AG04450 (cell line): ENCODE measurements around the gene PRKCSH. TPM values are rescaled to one million over a fixed set of nuclear protein-coding genes. Genes with fewer than 3 reads are reported as not detected.

Experiments
- CTCF ChIA-PET: fragments of 300-600, 350-600 bp; formaldehyde crosslinking; extraction: SDS; loops from one replicate; lab custom pipeline; 2022; ENCODE audit warnings: antibody characterized with exemption, inconsistent platforms; lab: Charles Lee
- POLR2A ChIA-PET: fragments of 350-600 bp; formaldehyde crosslinking; extraction: SDS; loops from one replicate; lab custom pipeline; 2021; ENCODE audit warnings: antibody characterized with exemption, inconsistent platforms; lab: Yijun Ruan, JAX
- DNase-seq: peaks from one replicate; pipeline ENCODE4 v3.0.0-alpha.2; 2011; ENCODE audit warnings: low read depth, low spot score
- H3K27ac ChIP-seq: one replicate; pipeline ENCODE4 v1.5.1; 2012; ENCODE audit warnings: low read depth, low read length, control low read depth
- H3K27me3 ChIP-seq: one replicate; pipeline ENCODE4 v1.6.0; 2012; ENCODE audit warnings: low read length; ENCODE audit not compliant: control insufficient read depth, insufficient read depth
- H3K4me3 ChIP-seq: 2 replicates; pipeline ENCODE4 v1.5.1; 2011; ENCODE audit warnings: mild to moderate bottlenecking, low read depth, low read length, control low read depth
- H3K9me3 ChIP-seq: 2 replicates; pipeline ENCODE4 v1.5.1; 2012; ENCODE audit warnings: low read length; ENCODE audit not compliant: control insufficient read depth, insufficient read depth
- polyA plus RNA-seq: library from polyadenylated mRNA; depleted of rRNA; stranded (reverse); fragments of >200 nt; gene quantifications from 2 replicates; pipeline ENCODE4 v1.2.3, GENCODE V29; 2011
- TF ChIP-seq, protein P1 (sequence below): IDR thresholded peaks from 2 replicates; pipeline ENCODE4 v1.5.1; 2011; ENCODE audit warnings: low read depth, low read length, control low read depth, inconsistent platforms

PRKCSH gene
- polyA plus RNA-seq, 1 experiment = 125 TPM

DNA sequence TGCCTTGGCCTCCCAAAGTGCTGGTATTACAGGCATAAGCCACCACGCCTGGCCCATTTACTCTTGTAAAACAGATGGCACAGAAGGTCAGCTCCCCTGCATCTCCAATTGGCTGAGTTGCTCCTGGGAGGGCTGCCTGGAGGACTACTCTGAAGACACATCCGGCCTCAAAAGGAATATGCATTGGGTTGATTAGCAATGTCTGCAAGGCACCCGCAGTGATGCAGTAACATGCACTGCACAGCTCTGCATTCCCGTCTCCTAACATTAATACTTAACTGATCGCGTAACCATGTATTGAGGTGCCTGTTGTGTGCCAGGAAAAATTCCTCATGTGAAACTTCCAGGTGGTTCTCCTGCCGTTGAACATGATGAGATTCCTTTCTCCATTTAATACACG, 40.4 kb downstream of the PRKCSH start:
- no peak overlapping the region for H3K4me3 ChIP-seq
- no peak for DNase-seq
- H3K9me3 ChIP-seq = peaks cover 6% of the 10 kb centered on the region; the same call in 1 of the 2 replicates
- CTCF ChIA-PET = interaction anchor here (0.7 kb wide), 1 partner anchor 29 kb away, joined by 6 read pairs; no protein-coding TSS in a partner anchor
- no peak overlapping the region for H3K27ac ChIP-seq
- peaks cover 30% of the 10 kb centered on the region for H3K27me3 ChIP-seq
- POLR2A ChIA-PET = interaction anchor here (0.6 kb wide), 1 partner anchor 235 kb away, joined by 5 read pairs; no protein-coding TSS in a partner anchor
- TF ChIP-seq, protein P1, sequence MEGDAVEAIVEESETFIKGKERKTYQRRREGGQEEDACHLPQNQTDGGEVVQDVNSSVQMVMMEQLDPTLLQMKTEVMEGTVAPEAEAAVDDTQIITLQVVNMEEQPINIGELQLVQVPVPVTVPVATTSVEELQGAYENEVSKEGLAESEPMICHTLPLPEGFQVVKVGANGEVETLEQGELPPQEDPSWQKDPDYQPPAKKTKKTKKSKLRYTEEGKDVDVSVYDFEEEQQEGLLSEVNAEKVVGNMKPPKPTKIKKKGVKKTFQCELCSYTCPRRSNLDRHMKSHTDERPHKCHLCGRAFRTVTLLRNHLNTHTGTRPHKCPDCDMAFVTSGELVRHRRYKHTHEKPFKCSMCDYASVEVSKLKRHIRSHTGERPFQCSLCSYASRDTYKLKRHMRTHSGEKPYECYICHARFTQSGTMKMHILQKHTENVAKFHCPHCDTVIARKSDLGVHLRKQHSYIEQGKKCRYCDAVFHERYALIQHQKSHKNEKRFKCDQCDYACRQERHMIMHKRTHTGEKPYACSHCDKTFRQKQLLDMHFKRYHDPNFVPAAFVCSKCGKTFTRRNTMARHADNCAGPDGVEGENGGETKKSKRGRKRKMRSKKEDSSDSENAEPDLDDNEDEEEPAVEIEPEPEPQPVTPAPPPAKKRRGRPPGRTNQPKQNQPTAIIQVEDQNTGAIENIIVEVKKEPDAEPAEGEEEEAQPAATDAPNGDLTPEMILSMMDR = no peak

GRCh38 chr19:11478167-11479089, 43.0 kb downstream of the PRKCSH start:
- no peak overlapping the region for H3K4me3 ChIP-seq
- peaks cover 46% of the 10 kb centered on the region for H3K27me3 ChIP-seq
- CTCF ChIA-PET = no interaction called here

GRCh38 chr19:11479090-11479897, 43.9 kb downstream of the PRKCSH start:
- ChIA-PET POLR2A (no interaction called here), CTCF (interaction anchor here (0.6 kb wide), 1 partner anchor 185 kb away, joined by 3 read pairs; no protein-coding TSS in a partner anchor)
- Histone ChIP-seq H3K27me3 (peaks cover 46% of the 10 kb centered on the region), H3K9me3 (peaks cover 13% of the 10 kb centered on the region; the same call in 1 of the 2 replicates), H3K4me3 (no peak overlapping the region), H3K27ac (no peak overlapping the region)
- DNase-seq = no peak
- TF ChIP-seq, protein P1 = no peak

More at GRCh38 chr19:11478167-11479089, 43.0 kb downstream of the PRKCSH start:
- H3K9me3 ChIP-seq = peaks cover 13% of the 10 kb centered on the region; the same call in 1 of the 2 replicates
- H3K27ac ChIP-seq = no peak overlapping the region
- DNase-seq = no peak
- TF ChIP-seq, protein P1 = no peak
- POLR2A ChIA-PET = no interaction called here

GRCh38 chr19:11479898-11480714, 44.7 kb downstream of the PRKCSH start:
- Histone ChIP-seq H3K9me3 (peaks cover 13% of the 10 kb centered on the region; the same call in 1 of the 2 replicates), H3K27ac (no peak overlapping the region), H3K27me3 (peaks cover 46% of the 10 kb centered on the region), H3K4me3 (no peak overlapping the region)
- ChIA-PET POLR2A (no interaction called here), CTCF (no interaction called here)
- DNase-seq = no peak
- TF ChIP-seq, protein P1 = no peak
